Kidney epithelial cell (primary cell): Measurements from ENCODE around the gene RNF112. TPM values are rescaled to one million over a fixed set of nuclear protein-coding genes. Genes with fewer than 3 reads are reported as not detected.

Source experiments
- DNase-seq: peaks from one replicate; pipeline ENCODE4 v3.0.0-alpha.2; 2010; ENCODE audit warnings: low read depth
- H3K27me3 ChIP-seq: 2 replicates; pipeline ENCODE4 v1.6.0; 2011; ENCODE audit warnings: low read length; ENCODE audit not compliant: control insufficient read depth, insufficient read depth
- H3K36me3 ChIP-seq: 2 replicates; pipeline ENCODE4 v1.5.1; 2011; ENCODE audit warnings: low read length; ENCODE audit not compliant: control insufficient read depth, insufficient read depth
- H3K4me3 ChIP-seq: 2 replicates; pipeline ENCODE4 v1.5.1; 2011; ENCODE audit warnings: low read depth, mild to moderate bottlenecking, control low read depth, low read length
- CTCF ChIP-seq: IDR thresholded peaks from 2 replicates; pipeline ENCODE4 v1.5.1; 2011; ENCODE audit warnings: mild to moderate bottlenecking, moderate library complexity, low read length, control low read depth, inconsistent platforms; ENCODE audit not compliant: insufficient read depth, poor library complexity, severe bottlenecking
- total RNA-seq: library from RNA; depleted of rRNA; stranded (reverse); fragments of >200 nt; gene quantifications from 2 replicates; pipeline ENCODE4 v1.2.3, GENCODE V29; 2015

The RNF112 gene
- total RNA-seq, 1 donor from 2014 or later, result 0.08 TPM

- TF ChIP-seq CTCF, result no peak
- Histone ChIP-seq H3K27me3 (peaks cover 24% of the 10 kb centered on the region), H3K36me3 (no peaks in the 10 kb centered on the region), H3K4me3 (no peak overlapping the region)
- no peak for DNase-seq
These were observed 2.0 kb downstream of the RNF112 start for GRCh38 chr17:19412984-19413383.

- TF ChIP-seq CTCF, result no peak
- Histone ChIP-seq H3K36me3 (no peaks in the 10 kb centered on the region), H3K4me3 (no peak overlapping the region), H3K27me3 (peaks cover 24% of the 10 kb centered on the region)
- no peak for DNase-seq
These were observed 2.7 kb downstream of the RNF112 start for GRCh38 chr17:19413761-19414160.

- H3K27me3 ChIP-seq, result peaks cover 24% of the 10 kb centered on the region
- DNase-seq, result no peak
- TF ChIP-seq CTCF, result no peak
- no peaks in the 10 kb centered on the region for H3K36me3 ChIP-seq
- H3K4me3 ChIP-seq, result no peak overlapping the region
These were observed 3.6 kb downstream of the RNF112 start for GRCh38 chr17:19414396-19415280.

- H3K27me3 ChIP-seq, result peaks cover 24% of the 10 kb centered on the region
- H3K36me3 ChIP-seq, result no peaks in the 10 kb centered on the region
- no peak for TF ChIP-seq CTCF
- no peak overlapping the region for H3K4me3 ChIP-seq
- DNase-seq, result no peak
These were observed 4.3 kb downstream of the RNF112 start for GRCh38 chr17:19415311-19415710.

- Histone ChIP-seq H3K4me3 (no peak overlapping the region), H3K36me3 (no peaks in the 10 kb centered on the region), H3K27me3 (peaks cover 20% of the 10 kb centered on the region)
- DNase-seq, result no peak
- no peak for TF ChIP-seq CTCF
These were observed 5.1 kb downstream of the RNF112 start for GRCh38 chr17:19415806-19416775.
